ENCODE measurements around the gene EPPIN.

Gene EPPIN

DNA sequence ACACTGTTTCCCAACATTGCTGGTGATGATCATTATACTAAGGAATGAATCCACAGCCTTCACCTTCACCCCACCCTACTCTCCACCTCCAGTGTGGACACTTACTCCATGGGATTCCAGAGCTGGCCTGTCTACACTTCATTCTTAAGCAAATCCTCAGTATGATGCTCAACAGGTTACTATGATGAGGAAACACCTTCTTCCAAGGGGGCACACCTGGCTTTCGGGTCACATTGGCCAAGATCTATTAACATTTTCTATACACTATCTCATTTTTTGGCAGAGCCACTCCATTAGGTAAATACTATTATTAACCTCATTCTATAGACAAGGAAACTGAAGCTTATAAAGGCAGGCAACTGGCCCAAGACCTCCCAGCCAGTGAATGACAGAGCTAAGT, 8.0 kb upstream of the EPPIN start:
- no peak for DNase-seq (ENCODE audit: low read depth)
- TF ChIP-seq, protein P1, sequence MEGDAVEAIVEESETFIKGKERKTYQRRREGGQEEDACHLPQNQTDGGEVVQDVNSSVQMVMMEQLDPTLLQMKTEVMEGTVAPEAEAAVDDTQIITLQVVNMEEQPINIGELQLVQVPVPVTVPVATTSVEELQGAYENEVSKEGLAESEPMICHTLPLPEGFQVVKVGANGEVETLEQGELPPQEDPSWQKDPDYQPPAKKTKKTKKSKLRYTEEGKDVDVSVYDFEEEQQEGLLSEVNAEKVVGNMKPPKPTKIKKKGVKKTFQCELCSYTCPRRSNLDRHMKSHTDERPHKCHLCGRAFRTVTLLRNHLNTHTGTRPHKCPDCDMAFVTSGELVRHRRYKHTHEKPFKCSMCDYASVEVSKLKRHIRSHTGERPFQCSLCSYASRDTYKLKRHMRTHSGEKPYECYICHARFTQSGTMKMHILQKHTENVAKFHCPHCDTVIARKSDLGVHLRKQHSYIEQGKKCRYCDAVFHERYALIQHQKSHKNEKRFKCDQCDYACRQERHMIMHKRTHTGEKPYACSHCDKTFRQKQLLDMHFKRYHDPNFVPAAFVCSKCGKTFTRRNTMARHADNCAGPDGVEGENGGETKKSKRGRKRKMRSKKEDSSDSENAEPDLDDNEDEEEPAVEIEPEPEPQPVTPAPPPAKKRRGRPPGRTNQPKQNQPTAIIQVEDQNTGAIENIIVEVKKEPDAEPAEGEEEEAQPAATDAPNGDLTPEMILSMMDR (conservative IDR thresholded peaks at IDR 0.05; ENCODE audit: low read depth, low read length), result no peak
- H3K4me3 ChIP-seq (ENCODE audit: low read length), result no peak overlapping the region

DNA sequence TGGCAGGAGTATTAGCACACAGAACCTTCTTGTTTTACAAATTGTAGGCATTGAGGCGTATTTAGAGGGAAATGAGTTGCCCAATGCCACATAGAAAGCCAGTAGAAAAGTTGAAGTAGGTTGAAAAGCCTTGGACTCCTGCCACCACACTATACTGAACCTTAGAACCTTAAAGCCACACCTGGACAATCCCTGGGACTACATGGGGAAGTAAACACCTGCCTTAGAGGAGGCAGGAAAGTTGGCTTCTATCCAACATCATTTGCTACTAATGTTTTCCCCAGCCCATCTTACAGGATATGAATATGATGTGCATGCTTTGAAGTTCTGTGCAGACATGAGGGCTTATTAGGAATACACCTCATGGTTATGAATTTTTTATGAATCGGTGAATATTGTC, 5.3 kb upstream of the EPPIN start:
- TF ChIP-seq, protein P1 (conservative IDR thresholded peaks at IDR 0.05; ENCODE audit: low read depth, low read length), result no peak
- DNase-seq (ENCODE audit: low read depth), result no peak
- no peak overlapping the region for H3K4me3 ChIP-seq (ENCODE audit: low read length)

DNA sequence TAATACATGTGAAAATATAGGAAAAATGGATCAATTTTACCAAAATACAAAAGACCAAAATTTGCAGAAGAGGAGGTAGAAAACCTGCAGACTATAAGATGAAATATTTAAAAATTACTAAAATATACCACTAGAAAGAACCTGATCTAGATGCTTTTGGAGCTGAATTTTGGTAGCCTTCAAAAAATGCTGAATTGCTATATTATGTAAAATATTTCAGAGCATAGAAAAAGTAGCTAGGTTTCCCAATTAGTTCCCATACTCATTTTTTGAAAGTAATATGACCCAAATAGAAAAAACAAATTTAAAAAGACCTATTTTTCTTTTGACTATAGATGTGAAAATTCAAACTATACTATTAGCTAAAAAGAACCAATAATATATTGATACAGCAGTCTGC, 3.6 kb upstream of the EPPIN start:
- TF ChIP-seq, protein P1 (conservative IDR thresholded peaks at IDR 0.05; ENCODE audit: low read depth, low read length), result no peak
- no peak for DNase-seq (ENCODE audit: low read depth)
- no peak overlapping the region for H3K4me3 ChIP-seq (ENCODE audit: low read length)

GRCh38 chr20:45548410-45548809, 1.2 kb upstream of the EPPIN start:
- no peak for DNase-seq (ENCODE audit: low read depth)
- TF ChIP-seq, protein P1 (conservative IDR thresholded peaks at IDR 0.05; ENCODE audit: low read depth, low read length), result no peak
- no peak overlapping the region for H3K4me3 ChIP-seq (ENCODE audit: low read length)

DNA sequence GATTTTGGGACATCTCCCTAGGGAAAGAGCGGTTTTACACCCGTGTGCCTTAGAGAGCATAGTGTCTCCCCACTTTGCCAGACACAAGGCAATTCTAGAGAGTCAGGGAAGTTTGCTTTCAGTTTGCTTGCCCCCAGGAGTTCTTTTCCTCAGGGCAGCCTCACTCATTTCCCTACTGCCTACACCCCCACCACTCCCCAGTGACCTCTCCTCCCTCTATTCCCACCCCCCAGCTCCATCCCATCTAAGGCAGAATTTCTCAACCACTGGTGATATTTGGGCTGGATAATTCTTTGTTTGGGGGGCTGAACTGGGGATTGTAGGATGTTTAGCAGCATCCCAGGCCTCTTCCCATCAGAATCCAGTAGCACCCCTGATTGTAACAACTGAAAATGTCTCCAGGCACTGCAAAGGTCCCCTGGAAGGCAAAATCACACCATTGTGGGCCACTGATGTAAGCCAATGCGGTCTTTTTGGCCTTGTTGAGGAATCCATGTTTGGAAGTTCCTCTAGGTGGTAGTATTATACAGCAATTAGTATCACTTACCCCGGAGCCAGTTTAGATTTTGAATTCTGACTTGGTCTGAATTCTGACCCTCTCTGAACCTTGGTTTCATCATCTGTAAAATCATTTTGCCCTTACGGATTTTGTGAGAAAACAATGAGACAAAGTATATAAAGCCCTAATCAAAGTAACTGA, 1.3 kb downstream of the EPPIN start:
- TF ChIP-seq, protein P1 (conservative IDR thresholded peaks at IDR 0.05; ENCODE audit: low read depth, low read length), result peak; percentile 15
- no peak for DNase-seq (ENCODE audit: low read depth)
- no peak overlapping the region for H3K4me3 ChIP-seq (ENCODE audit: low read length)

- TF ChIP-seq, protein P1 (conservative IDR thresholded peaks at IDR 0.05; ENCODE audit: low read depth, low read length), result no peak
- no peak overlapping the region for H3K4me3 ChIP-seq (ENCODE audit: low read length)
- no peak for DNase-seq (ENCODE audit: low read depth)
Observed at GRCh38 chr20:45545351-45545750, 1.9 kb downstream of the EPPIN start.

DNA sequence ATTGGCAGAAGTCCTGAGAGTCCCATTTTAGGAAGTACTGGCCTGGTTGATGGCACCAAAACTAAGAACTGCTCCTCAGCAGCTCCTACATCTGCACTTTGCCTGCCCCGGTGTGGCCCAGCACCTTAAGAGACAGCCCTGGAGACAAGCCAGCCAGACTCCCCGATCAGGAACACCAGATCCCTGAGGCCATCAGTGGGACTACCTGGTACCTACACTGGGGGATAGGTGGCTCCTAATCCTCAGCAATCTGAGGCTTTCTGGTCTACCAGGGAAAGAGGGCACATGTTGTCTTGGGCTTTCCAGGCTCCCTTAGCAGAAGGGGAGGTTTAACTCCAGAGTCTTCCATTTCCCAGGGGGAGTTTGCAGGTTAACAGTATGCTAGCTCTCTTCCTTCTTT, 7.8 kb downstream of the EPPIN start, which contains the start of gene WFDC6:
Gene WFDC6, minus strand, starts transcription at position 101 of the 400 bp plus-strand sequence. Its CDS starts 75 bp downstream, at position 26.
- no peak within 1 kb of the TSS for H3K4me3 ChIP-seq (ENCODE audit: low read length)
- no peak for DNase-seq (ENCODE audit: low read depth)
- TF ChIP-seq, protein P1 (conservative IDR thresholded peaks at IDR 0.05; ENCODE audit: low read depth, low read length), result no peak
